GM19468 (cell line): ENCODE data around the gene RABL2A.
"Not testable (repeated sequence)": the region's sequence is repeated elsewhere in the genome, so short reads cannot be mapped to it uniquely, and the experiment has no call there.

Experiments used
- ATAC-seq: cut with Tn5 transposase; IDR thresholded peaks from one replicate; pipeline ENCODE4 v1.9.1; 2021; ENCODE audit warnings: mild to moderate bottlenecking, moderate library complexity, moderate number of reproducible peaks; ENCODE audit not compliant: unreplicated experiment; ENCODE audit errors: extremely low read depth

Gene RABL2A

GRCh38 chr2:113626616-113627330 lies at the start of gene RABL2A:
TSS of gene RABL2A (plus strand) at chr2:113627266. CDS start at chr2:113628607, 1,341 bp downstream.
- ATAC-seq: peak; percentile 86

- ATAC-seq: not testable (repeated sequence)
These were observed 48.6 kb upstream of the RABL2A start for GRCh38 chr2:113578508-113578907.

- not testable (repeated sequence) for ATAC-seq
These were observed 44.6 kb upstream of the RABL2A start for GRCh38 chr2:113582473-113582872.

GRCh38 chr2:113583521-113584225 lies 43.4 kb upstream of the RABL2A start:
- ATAC-seq: not testable (repeated sequence)

GRCh38 chr2:113584311-113585092 lies 42.6 kb upstream of the RABL2A start:
- not testable (repeated sequence) for ATAC-seq

DNA sequence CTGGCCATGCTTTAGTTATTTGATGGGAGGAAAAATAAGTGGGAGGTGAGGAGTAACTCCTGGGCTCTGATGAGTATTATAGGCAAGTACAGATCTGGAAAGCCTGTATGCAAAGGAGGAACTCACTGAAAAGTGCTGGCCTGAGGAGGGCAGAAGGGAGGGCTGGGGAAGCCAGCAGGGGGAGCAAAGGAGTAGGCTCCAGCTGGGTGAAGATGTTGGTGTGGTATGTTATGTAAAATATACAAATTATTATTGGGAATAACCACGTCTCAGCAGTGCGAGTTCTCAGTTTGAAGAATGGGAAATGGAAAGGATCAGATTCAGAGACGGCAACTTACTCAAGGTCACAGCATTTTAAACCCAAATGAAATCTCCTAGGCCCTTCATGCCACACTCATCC lies 39.9 kb upstream of the RABL2A start:
- ATAC-seq: not testable (repeated sequence)

GRCh38 chr2:113589591-113589990 lies 37.5 kb upstream of the RABL2A start:
- not testable (repeated sequence) for ATAC-seq

- not testable (repeated sequence) for ATAC-seq
These were observed 35.1 kb upstream of the RABL2A start for GRCh38 chr2:113591926-113592325.

DNA sequence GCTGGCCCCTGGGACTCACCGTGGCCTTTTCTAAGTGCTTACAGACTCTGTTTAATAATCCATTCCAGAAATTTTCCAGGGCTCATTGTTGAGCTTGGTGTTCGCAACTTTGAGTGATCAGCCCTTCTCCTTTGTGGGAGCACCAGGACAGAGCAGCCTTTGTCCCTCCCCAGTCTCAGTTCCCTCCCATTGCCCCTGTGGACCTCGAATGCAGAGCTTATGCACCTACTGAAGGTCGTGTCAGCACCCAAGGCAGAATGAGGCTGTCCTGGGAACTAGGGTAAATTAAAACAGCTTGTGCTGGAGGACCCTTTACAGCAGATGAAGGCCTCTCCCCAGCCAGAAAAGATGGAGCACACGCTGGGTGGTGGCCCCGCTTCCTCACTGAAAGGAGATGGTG lies 33.8 kb upstream of the RABL2A start:
- ATAC-seq: not testable (repeated sequence)

DNA sequence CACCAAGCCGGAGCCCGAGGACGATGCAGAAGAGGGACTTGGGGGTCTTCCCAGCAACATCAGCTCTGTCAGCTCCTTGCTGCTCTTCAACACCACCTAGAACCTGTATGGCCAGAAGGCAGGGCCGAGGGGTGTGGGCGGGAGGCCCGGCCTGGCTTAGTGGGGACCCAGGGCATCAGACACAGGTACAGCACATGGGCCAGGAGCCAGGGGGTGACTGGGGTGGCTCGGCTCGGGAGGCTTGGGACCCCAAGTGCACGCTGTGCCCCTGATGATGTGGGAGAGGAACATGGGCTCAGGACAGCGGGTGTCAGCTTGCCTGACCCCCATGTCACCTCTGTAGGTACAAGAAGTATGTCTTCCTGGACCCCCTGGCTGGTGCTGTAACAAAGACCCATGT lies 31.3 kb upstream of the RABL2A start:
- not testable (repeated sequence) for ATAC-seq

GRCh38 chr2:113597164-113597563 lies 29.9 kb upstream of the RABL2A start:
- not testable (repeated sequence) for ATAC-seq

- ATAC-seq: not testable (repeated sequence)
These were observed 29.5 kb upstream of the RABL2A start for GRCh38 chr2:113597572-113597971.

DNA sequence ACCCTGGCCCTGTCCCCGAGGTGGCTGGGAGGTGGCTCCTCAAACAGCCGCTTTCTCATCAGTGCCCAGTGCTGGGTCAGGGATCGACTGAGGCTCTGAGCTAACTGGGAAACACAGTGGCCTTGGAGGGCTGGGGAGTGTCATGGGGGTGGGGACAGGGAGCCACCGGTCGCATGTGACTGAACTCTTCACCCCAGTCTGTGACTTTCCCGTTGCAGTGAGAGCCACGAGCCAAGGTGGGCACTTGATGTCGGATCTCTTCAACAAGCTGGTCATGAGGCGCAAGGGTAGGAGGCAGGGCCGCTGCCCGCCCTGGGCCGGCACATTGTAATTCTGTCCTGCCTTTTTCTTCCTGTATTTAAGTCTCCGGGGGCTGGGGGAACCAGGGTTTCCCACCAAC lies 28.9 kb upstream of the RABL2A start:
- not testable (repeated sequence) for ATAC-seq

GRCh38 chr2:113598738-113599137 lies 28.3 kb upstream of the RABL2A start:
- not testable (repeated sequence) for ATAC-seq

- not testable (repeated sequence) for ATAC-seq
These were observed 27.9 kb upstream of the RABL2A start for GRCh38 chr2:113599208-113599607.

GRCh38 chr2:113602040-113602769 lies 24.9 kb upstream of the RABL2A start:
- ATAC-seq: not testable (repeated sequence)

GRCh38 chr2:113602869-113603466 lies 24.1 kb upstream of the RABL2A start:
- no peak for ATAC-seq

DNA sequence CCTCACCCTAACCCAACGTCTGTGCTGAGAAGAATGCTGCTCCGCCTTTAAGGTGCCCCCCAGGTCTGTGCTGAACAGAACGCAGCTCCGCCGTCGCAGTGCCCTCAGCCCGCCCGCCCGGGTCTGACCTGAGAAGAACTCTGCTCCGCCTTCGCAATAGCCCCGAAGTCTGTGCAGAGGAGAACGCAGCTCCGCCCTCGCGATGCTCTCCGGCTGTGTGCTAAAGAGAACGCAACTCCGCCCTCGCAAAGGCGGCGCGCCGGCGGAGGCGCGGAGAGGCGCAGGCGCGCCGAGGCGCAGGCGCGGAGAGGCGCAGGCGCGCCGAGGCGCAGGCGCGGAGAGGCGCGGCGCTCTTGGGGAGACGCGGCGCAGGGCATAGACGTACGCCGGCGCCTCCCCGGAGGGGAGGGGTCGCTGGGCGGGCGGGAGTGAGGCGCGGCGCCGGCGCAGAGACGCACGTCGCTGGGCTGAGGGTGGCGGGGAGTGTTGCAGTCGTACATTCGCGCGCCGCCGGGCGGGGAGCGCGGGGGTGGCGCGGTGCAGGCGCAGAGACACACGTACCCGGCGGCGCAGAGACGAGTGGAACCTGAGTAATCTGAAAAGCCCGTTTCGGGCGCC lies 23.5 kb upstream of the RABL2A start:
- ATAC-seq: peak; percentile 96

GRCh38 chr2:113604085-113604477 lies 23.0 kb upstream of the RABL2A start:
- not testable (repeated sequence) for ATAC-seq
